ENCODE measurements around the gene SCUBE2. TPM values are rescaled to one million over a fixed set of nuclear protein-coding genes. Genes with fewer than 3 reads are reported as not detected.

The SCUBE2 gene
- total and polyA plus RNA-seq, 2 donors (not counting 3 experiments of a cell fraction or from before 2014, with no cell fraction given): 0.55 to 3.5 TPM

DNA sequence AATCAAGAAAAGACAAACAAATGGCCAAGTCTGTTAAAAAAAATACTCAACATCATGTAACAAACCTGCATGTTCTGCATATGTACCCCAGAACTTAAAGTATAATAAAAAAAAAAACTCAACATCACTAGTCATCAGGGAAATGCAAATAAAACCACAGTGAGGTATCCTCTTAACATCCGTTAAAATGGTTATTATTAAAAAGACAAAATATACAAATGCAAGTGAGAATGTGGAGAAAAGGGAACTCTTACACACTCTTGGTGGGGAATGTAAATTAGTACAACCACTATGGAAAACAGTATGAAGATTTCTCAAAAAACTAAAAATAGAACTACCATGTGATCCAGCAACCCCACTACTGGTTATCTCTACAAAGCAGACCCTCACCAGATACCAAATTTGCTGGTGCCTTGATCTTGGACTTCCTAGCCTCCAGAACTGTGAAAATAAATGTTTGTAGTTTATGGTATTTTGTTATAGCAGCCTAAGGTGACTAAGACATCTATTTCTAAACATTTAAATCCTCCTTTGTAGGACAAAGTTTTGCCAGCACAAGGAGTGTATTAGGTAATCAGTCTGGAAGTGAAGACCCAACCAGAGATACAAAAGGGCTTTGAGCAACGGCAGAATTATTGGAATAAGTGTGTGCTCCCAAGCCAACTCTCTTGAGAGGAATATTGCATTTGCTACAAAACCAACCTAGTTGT, 32.4 kb upstream of the SCUBE2 start:
- Histone ChIP-seq H3K9me3 (replicated peaks; ENCODE audit: control insufficient read depth, insufficient read depth, low read length) (no peaks in the 10 kb centered on the region), H3K27ac (ENCODE audit: insufficient read depth, low read depth, low read length) (no peak overlapping the region), H3K79me2 (ENCODE audit: control insufficient read depth, insufficient read depth, low read length) (no peaks in the 10 kb centered on the region), H2AFZ (ENCODE audit: low read depth, low read length) (no peak overlapping the region), H3K4me1 (ENCODE audit: control insufficient read depth, extremely low read depth, insufficient read depth, low read length) (no peaks in the 10 kb centered on the region), H3K36me3 (ENCODE audit: control insufficient read depth in 2 of 2, extremely low read depth in 1 of 2, insufficient read depth in 2 of 2, low read length in 2 of 2) (no peaks in the 10 kb centered on the region), H3K4me3 (replicated peaks in 1 of 3; ENCODE audit: insufficient read depth in 1 of 3, low read depth in 1 of 3, low read length in 3 of 3) (no peak overlapping the region), H3K9me1 (replicated peaks; ENCODE audit: control insufficient read depth, extremely low read depth, insufficient read depth, low read length) (no peaks in the 10 kb centered on the region), H3K4me2 (ENCODE audit: insufficient read depth, low read length) (no peak overlapping the region), H4K20me1 (replicated peaks; ENCODE audit: control insufficient read depth, extremely low read depth, insufficient read depth, low read length) (no peaks in the 10 kb centered on the region), H3K9ac (replicated peaks; ENCODE audit: extremely low read depth, insufficient read depth, low read length) (no peak overlapping the region), H3K27me3 (ENCODE audit: control insufficient read depth in 2 of 2, insufficient read depth in 2 of 2, low read length in 2 of 2) (no peaks in the 10 kb centered on the region)
- FAIRE-seq: no peak
- BruUV-seq (replicated peaks): no TSS peak
- no peak for DNase-seq (ENCODE audit: low read depth, low spot score)
- intact Hi-C loops (cut with micrococcal nuclease): loop anchor here (5.0 kb wide), 1 partner anchor 106 kb away; no protein-coding TSS in a partner anchor
- CTCF ChIA-PET: interaction anchor here (1.1 to 1.6 kb wide), 3 partner anchors 14 to 109 kb away, joined by 3 to 11 read pairs (median 4); no protein-coding TSS in a partner anchor
- POLR2A ChIA-PET: no interaction called here
- no peak for TF ChIP-seq MAX (IDR thresholded peaks at IDR 0.05; ENCODE audit: insufficient read depth, insufficient read length)
- TF ChIP-seq, protein P1, sequence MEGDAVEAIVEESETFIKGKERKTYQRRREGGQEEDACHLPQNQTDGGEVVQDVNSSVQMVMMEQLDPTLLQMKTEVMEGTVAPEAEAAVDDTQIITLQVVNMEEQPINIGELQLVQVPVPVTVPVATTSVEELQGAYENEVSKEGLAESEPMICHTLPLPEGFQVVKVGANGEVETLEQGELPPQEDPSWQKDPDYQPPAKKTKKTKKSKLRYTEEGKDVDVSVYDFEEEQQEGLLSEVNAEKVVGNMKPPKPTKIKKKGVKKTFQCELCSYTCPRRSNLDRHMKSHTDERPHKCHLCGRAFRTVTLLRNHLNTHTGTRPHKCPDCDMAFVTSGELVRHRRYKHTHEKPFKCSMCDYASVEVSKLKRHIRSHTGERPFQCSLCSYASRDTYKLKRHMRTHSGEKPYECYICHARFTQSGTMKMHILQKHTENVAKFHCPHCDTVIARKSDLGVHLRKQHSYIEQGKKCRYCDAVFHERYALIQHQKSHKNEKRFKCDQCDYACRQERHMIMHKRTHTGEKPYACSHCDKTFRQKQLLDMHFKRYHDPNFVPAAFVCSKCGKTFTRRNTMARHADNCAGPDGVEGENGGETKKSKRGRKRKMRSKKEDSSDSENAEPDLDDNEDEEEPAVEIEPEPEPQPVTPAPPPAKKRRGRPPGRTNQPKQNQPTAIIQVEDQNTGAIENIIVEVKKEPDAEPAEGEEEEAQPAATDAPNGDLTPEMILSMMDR (IDR thresholded peaks at IDR 0.05; ENCODE audit: extremely low read depth in 1 of 2, insufficient read depth in 1 of 2, low read depth in 1 of 2, low read length in 2 of 2): no peak
- no peak for TF ChIP-seq POLR2AphosphoS5 (IDR thresholded peaks at IDR 0.05; ENCODE audit: insufficient read depth, low read depth, low read length)
- TF ChIP-seq MYC (IDR thresholded peaks at IDR 0.05; ENCODE audit: low read depth, low read length): no peak
- no peak for TF ChIP-seq POLR2A (IDR thresholded peaks at IDR 0.05; ENCODE audit: low read depth, low read length)
- TF ChIP-seq EZH2 (IDR thresholded peaks at IDR 0.05; ENCODE audit: borderline replicate concordance, low read depth, low read length, severe bottlenecking): no peak
- no peak for TF ChIP-seq FOS (IDR thresholded peaks at IDR 0.05; ENCODE audit: borderline replicate concordance, insufficient read depth, low read length)
- no peak for TF ChIP-seq JUN (IDR thresholded peaks at IDR 0.05; ENCODE audit: borderline replicate concordance, insufficient read depth, insufficient read length, low read depth)
- dilution Hi-C loops (cut with MboI; ENCODE audit: extremely low pct_ligation_motif_present, low sequenced_read_pairs): no loop called here
